HCT116 (cell line): ENCODE results near the gene ALDH8A1. TPM values are rescaled to one million over a fixed set of nuclear protein-coding genes. Genes with fewer than 3 reads are reported as not detected.

Experiments
- ATAC-seq: fragments of 200-7000 bp; cut with Tn5 transposase; 2 replicates; pipeline ENCODE4 v1.9.1; 2020; ENCODE audit warnings: mild to moderate bottlenecking, moderate library complexity
- BruUV-seq: library from RNA; stranded (reverse); fragments of 400-500 nt; replicated peaks from 2 replicates; lab custom pipeline; 2021; lab: Mats Ljungman, UMichigan
- CTCF ChIA-PET: fragments of 300-600 bp; sonication (Branson Sonifier 250); formaldehyde crosslinking; loops from one replicate; lab custom pipeline; 2021; ENCODE audit warnings: antibody characterized with exemption; lab: Charles Lee
- POLR2A ChIA-PET: fragments of 300-600, 350-600 bp; sonication (Branson Sonifier 250); formaldehyde crosslinking; loops from one replicate; lab custom pipeline; 2021; ENCODE audit warnings: antibody characterized with exemption; lab: Charles Lee
- RAD21 ChIA-PET, 2 experiments: fragments of 300-600 bp; sonication (Branson Sonifier 250); formaldehyde crosslinking; loops; one replicate each; lab custom pipeline; 2023; ENCODE audit warnings: low total read pairs in 2 of 2; ENCODE audit not compliant: uncharacterized antibody in 2 of 2, unreplicated experiment in 2 of 2, low non-redundant PET in 1 of 2; lab: Charles Lee
- DNase-seq: peaks from one replicate; pipeline ENCODE4 v3.0.0-alpha.2; 2010; ENCODE audit warnings: low read depth, low spot score
- H2AFZ ChIP-seq: fragments of 200-600 bp; shearing (Covaris generic), sonication (generic); 2 replicates; pipeline ENCODE4 v1.6.1; 2017; ENCODE audit warnings: low read depth, mixed run types, mixed read lengths, antibody characterized with exemption, low read length; ENCODE audit not compliant: poor library complexity, severe bottlenecking
- H3K27ac ChIP-seq: 2 replicates; pipeline ENCODE4 v1.5.1; 2012; ENCODE audit warnings: low read depth, low read length
- H3K27me3 ChIP-seq: fragments of 200-600 bp; sonication (generic); 2 replicates; pipeline ENCODE4 v1.6.1; 2016; ENCODE audit warnings: mixed run types, low read length, mixed read lengths; ENCODE audit not compliant: insufficient read depth
- H3K36me3 ChIP-seq, 2 experiments: fragments of 200-500 bp in 1 of 2; fragments of 200-600 bp in 1 of 2; sonication (Bioruptor generic) in 1 of 2; sonication (generic) in 1 of 2; 2 replicates each; pipeline versions ENCODE4 v1.5.1 to v1.6.1; 2014 to 2016; ENCODE audit warnings: low read length in 2 of 2, inconsistent platforms in 1 of 2, mixed read lengths in 1 of 2, mixed run types in 1 of 2; ENCODE audit not compliant: insufficient read depth in 2 of 2, control insufficient read depth in 1 of 2
- H3K4me1 ChIP-seq, 2 experiments: fragments of 200-600 bp in 1 of 2; sonication (generic) in 1 of 2; 2 replicates each; pipeline versions ENCODE4 v1.5.1 to v1.6.1; 2012 to 2017; ENCODE audit warnings: low read length in 2 of 2, inconsistent platforms in 1 of 2, mild to moderate bottlenecking in 1 of 2, mixed read lengths in 1 of 2, mixed run types in 1 of 2, moderate library complexity in 1 of 2; ENCODE audit not compliant: insufficient read depth in 2 of 2, control insufficient read depth in 1 of 2
- H3K4me2 ChIP-seq: fragments of 200-600 bp; sonication (generic); 2 replicates; pipeline ENCODE4 v1.6.1; 2017; ENCODE audit warnings: mixed run types, low read length, mixed read lengths
- H3K4me3 ChIP-seq, 2 experiments: fragments of 200-600 bp in 1 of 2; sonication (generic) in 1 of 2; replicated peaks in 1 of 2; 2 replicates each; pipeline ENCODE4 v1.5.1; 2011 to 2016; ENCODE audit warnings: low read length in 2 of 2, control low read depth in 1 of 2, low read depth in 1 of 2, mild to moderate bottlenecking in 1 of 2, mixed read lengths in 1 of 2, mixed run types in 1 of 2
- H3K79me2 ChIP-seq: fragments of 200-600 bp; sonication (generic); 2 replicates; pipeline ENCODE4 v1.6.1; 2017; ENCODE audit warnings: mild to moderate bottlenecking, mixed run types, low read length, moderate library complexity, mixed read lengths; ENCODE audit not compliant: insufficient read depth
- H3K9ac ChIP-seq: fragments of 200-600 bp; sonication (generic); 2 replicates; pipeline ENCODE4 v1.6.1; 2016; ENCODE audit warnings: low read length, mixed read lengths
- H3K9me2 ChIP-seq: fragments of 200-600 bp; sonication (generic), shearing (Covaris generic); 2 replicates; pipeline ENCODE4 v1.6.1; 2017; ENCODE audit warnings: mixed run types, mild to moderate bottlenecking, moderate library complexity; ENCODE audit not compliant: insufficient read depth
- H3K9me3 ChIP-seq, 2 experiments: fragments of 200-500 bp in 1 of 2; fragments of 200-600 bp in 1 of 2; sonication (Bioruptor generic) in 1 of 2; sonication (generic) in 1 of 2; 2 replicates each; pipeline ENCODE4 v1.6.1; 2014 to 2017; ENCODE audit warnings: low read length in 2 of 2, mixed read lengths in 2 of 2, inconsistent platforms in 1 of 2, low read depth in 1 of 2, mild to moderate bottlenecking in 1 of 2, mixed run types in 1 of 2, moderate library complexity in 1 of 2; ENCODE audit not compliant: control insufficient read depth in 1 of 2, insufficient read depth in 1 of 2
- H4K20me1 ChIP-seq: fragments of 200-600 bp; sonication (generic), shearing (Covaris generic); 2 replicates; pipeline ENCODE4 v1.6.1; 2017; ENCODE audit warnings: mixed run types, mild to moderate bottlenecking, moderate library complexity; ENCODE audit not compliant: insufficient read depth
- ATF3 ChIP-seq: IDR thresholded peaks from 2 replicates; pipeline ENCODE4 v1.6.1; 2012
- EGR1 ChIP-seq: IDR thresholded peaks from 2 replicates; pipeline ENCODE4 v1.6.1; 2012; ENCODE audit warnings: low read depth
- ELF1 ChIP-seq: IDR thresholded peaks from 2 replicates; pipeline ENCODE4 v1.6.1; 2012; ENCODE audit warnings: low read depth, borderline replicate concordance
- EZH2 ChIP-seq: fragments of 200-600 bp; sonication (generic); IDR thresholded peaks from 2 replicates; pipeline ENCODE4 v1.6.1; 2017; ENCODE audit warnings: antibody characterized with exemption, mixed run types
- EZH2phosphoT487 ChIP-seq: fragments of 200-600 bp; IDR thresholded peaks from 2 replicates; pipeline ENCODE4 v1.6.1; 2018; ENCODE audit warnings: antibody characterized with exemption, borderline replicate concordance
- FOSL1 ChIP-seq: IDR thresholded peaks from 2 replicates; pipeline ENCODE4 v1.6.1; 2012; ENCODE audit warnings: low read depth
- JUND ChIP-seq: IDR thresholded peaks from 2 replicates; pipeline ENCODE4 v1.6.1; 2012
- MAX ChIP-seq: IDR thresholded peaks from 2 replicates; pipeline ENCODE4 v1.6.1; 2012
- POLR2AphosphoS5 ChIP-seq: IDR thresholded peaks from 2 replicates; pipeline ENCODE4 v1.6.1; 2011; ENCODE audit warnings: mild to moderate bottlenecking, low read depth, low read length, moderate library complexity
- RAD21 ChIP-seq: IDR thresholded peaks from 2 replicates; pipeline ENCODE4 v1.6.1; 2012; ENCODE audit warnings: low read depth, mild to moderate bottlenecking
- SIN3A ChIP-seq: IDR thresholded peaks from 2 replicates; pipeline ENCODE4 v1.6.1; 2012; ENCODE audit warnings: low read depth
- SP1 ChIP-seq: IDR thresholded peaks from 2 replicates; pipeline ENCODE4 v1.6.1; 2012; ENCODE audit warnings: low read depth
- TCF7L2 ChIP-seq: IDR thresholded peaks from 2 replicates; pipeline ENCODE4 v1.7.0; 2011; ENCODE audit warnings: borderline replicate concordance, inconsistent platforms; ENCODE audit not compliant: insufficient read depth, insufficient read length; ENCODE audit errors: extremely low read depth
- YY1 ChIP-seq: IDR thresholded peaks from 2 replicates; pipeline ENCODE4 v1.6.1; 2011; ENCODE audit warnings: low read length, low read depth, moderate library complexity, mild to moderate bottlenecking; ENCODE audit not compliant: insufficient replicate concordance; ENCODE audit errors: extremely low read depth
- ZFX ChIP-seq: fragments of 450-650 bp; IDR thresholded peaks from 2 replicates; pipeline ENCODE4 v1.6.1; 2017
- ZNF274 ChIP-seq: fragments of 200-500 bp; sonication (Bioruptor generic); IDR thresholded peaks from 2 replicates; pipeline ENCODE4 v1.6.1; 2014; ENCODE audit warnings: mild to moderate bottlenecking, low read depth, low read length, inconsistent platforms
- intact Hi-C: fragments of 100-400 bp; cut with micrococcal nuclease; formaldehyde crosslinking; loops from 2 replicates; pipeline ENCODE4 v1.10.0; 2022
- total RNA-seq: library from RNA; stranded (reverse); gene quantifications from one replicate; pipeline ENCODE4 v1.2.1, GENCODE V29; 2021; ENCODE audit not compliant: unreplicated experiment
- TF ChIP-seq, protein P1 (sequence below): IDR thresholded peaks from 2 replicates; pipeline ENCODE4 v1.6.1; 2012; ENCODE audit warnings: low read depth

The ALDH8A1 gene
- total RNA-seq, 1 experiment from 2014 or later, result 1.4 TPM

DNA sequence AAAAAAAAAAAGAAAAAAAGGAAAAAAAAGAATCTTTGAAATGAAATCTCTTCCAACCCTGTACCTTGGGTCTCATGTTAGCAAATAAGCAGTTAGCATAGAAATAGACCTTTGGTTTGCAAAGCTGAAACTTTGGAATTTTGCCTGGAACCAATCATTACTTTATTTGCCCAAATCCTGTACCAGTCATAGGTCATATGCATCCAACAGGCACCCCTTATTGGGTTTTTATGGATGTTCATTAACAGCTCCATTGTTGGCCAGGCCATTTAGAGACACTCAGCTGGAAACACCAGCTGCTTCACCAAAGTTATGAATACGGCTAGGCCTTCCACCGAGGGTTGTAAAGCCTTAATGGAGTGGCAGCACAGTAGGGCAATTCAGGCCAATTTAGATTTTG lies 53.0 kb downstream of the ALDH8A1 start:
- ATAC-seq (no peak), DNase-seq (no peak)
- Histone ChIP-seq H3K9me2 (no peaks in the 10 kb centered on the region), H3K4me3 (no peak overlapping the region), H3K27ac (no peak overlapping the region), H2AFZ (no peak overlapping the region), H3K4me1 (no peaks in the 10 kb centered on the region), H3K79me2 (no peaks in the 10 kb centered on the region), H3K9me3 (no peaks in the 10 kb centered on the region), H3K9ac (no peak overlapping the region), H4K20me1 (no peaks in the 10 kb centered on the region), H3K36me3 (no peaks in the 10 kb centered on the region), H3K4me2 (no peak overlapping the region), H3K27me3 (no peaks in the 10 kb centered on the region)
- CTCF ChIA-PET, result interaction anchor here (0.7 kb wide), 1 partner anchor 44 kb away, joined by 3 read pairs; no protein-coding TSS in a partner anchor
- RAD21 ChIA-PET, result no interaction called here
- TF ChIP-seq TCF7L2, result no peak
- no peak for TF ChIP-seq ZFX
- no peak for TF ChIP-seq ZNF274
- no peak for TF ChIP-seq FOSL1
- TF ChIP-seq POLR2AphosphoS5, result no peak
- no peak for TF ChIP-seq SP1
- POLR2A ChIA-PET, result no interaction called here
- intact Hi-C loops, result no loop called here
- BruUV-seq, result no TSS peak

- H4K20me1 ChIP-seq, result no peaks in the 10 kb centered on the region
- no peaks in the 10 kb centered on the region for H3K9me3 ChIP-seq
- BruUV-seq, result no TSS peak
- no peaks in the 10 kb centered on the region for H3K36me3 ChIP-seq
- intact Hi-C loops, result no loop called here
- DNase-seq, result no peak
- no peaks in the 10 kb centered on the region for H3K27me3 ChIP-seq
- no peak overlapping the region for H3K4me2 ChIP-seq
- ChIA-PET CTCF (interaction anchor here (0.9 kb wide), 1 partner anchor 12 kb away, joined by 3 read pairs; no protein-coding TSS in a partner anchor), POLR2A (no interaction called here)
- no peak overlapping the region for H3K4me3 ChIP-seq
- H3K4me1 ChIP-seq, result no peaks in the 10 kb centered on the region
- H3K27ac ChIP-seq, result no peak overlapping the region
- H3K9ac ChIP-seq, result no peak overlapping the region
- H2AFZ ChIP-seq, result no peak overlapping the region
- TF ChIP-seq ATF3, result no peak
- TF ChIP-seq ELF1, result no peak
- no peak for TF ChIP-seq JUND
- TF ChIP-seq SP1, result no peak
- TF ChIP-seq EZH2, result no peak
- TF ChIP-seq POLR2AphosphoS5, result no peak
- no peak for TF ChIP-seq YY1
- TF ChIP-seq FOSL1, result no peak
- TF ChIP-seq, protein P1, sequence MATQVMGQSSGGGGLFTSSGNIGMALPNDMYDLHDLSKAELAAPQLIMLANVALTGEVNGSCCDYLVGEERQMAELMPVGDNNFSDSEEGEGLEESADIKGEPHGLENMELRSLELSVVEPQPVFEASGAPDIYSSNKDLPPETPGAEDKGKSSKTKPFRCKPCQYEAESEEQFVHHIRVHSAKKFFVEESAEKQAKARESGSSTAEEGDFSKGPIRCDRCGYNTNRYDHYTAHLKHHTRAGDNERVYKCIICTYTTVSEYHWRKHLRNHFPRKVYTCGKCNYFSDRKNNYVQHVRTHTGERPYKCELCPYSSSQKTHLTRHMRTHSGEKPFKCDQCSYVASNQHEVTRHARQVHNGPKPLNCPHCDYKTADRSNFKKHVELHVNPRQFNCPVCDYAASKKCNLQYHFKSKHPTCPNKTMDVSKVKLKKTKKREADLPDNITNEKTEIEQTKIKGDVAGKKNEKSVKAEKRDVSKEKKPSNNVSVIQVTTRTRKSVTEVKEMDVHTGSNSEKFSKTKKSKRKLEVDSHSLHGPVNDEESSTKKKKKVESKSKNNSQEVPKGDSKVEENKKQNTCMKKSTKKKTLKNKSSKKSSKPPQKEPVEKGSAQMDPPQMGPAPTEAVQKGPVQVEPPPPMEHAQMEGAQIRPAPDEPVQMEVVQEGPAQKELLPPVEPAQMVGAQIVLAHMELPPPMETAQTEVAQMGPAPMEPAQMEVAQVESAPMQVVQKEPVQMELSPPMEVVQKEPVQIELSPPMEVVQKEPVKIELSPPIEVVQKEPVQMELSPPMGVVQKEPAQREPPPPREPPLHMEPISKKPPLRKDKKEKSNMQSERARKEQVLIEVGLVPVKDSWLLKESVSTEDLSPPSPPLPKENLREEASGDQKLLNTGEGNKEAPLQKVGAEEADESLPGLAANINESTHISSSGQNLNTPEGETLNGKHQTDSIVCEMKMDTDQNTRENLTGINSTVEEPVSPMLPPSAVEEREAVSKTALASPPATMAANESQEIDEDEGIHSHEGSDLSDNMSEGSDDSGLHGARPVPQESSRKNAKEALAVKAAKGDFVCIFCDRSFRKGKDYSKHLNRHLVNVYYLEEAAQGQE, result no peak
- no peak for TF ChIP-seq TCF7L2
- TF ChIP-seq SIN3A, result no peak
- TF ChIP-seq EZH2phosphoT487, result no peak
- TF ChIP-seq EGR1, result no peak
- TF ChIP-seq MAX, result no peak
- no peak for TF ChIP-seq RAD21
- TF ChIP-seq, all 23 proteins: peak for 0
- no peak for ATAC-seq
- Histone ChIP-seq H3K79me2 (no peaks in the 10 kb centered on the region), H3K9me2 (no peaks in the 10 kb centered on the region)
- RAD21 ChIA-PET, result interaction anchor here in 1 of 2 experiments (0.6 kb wide), 1 partner anchor 42 kb away, joined by 3 read pairs; no protein-coding TSS in a partner anchor
Observed at GRCh38 chr6:134894800-134895199, 55.1 kb downstream of the ALDH8A1 start.
